Kidney epithelial cell (primary cell): Measurements from ENCODE around the gene WASL. TPM values are rescaled to one million over a fixed set of nuclear protein-coding genes. Genes with fewer than 3 reads are reported as not detected.
"Not testable (repeated sequence)": the region's sequence is repeated elsewhere in the genome, so short reads cannot be mapped to it uniquely, and the experiment has no call there.

Experiments used
- DNase-seq: peaks from one replicate; pipeline ENCODE4 v3.0.0-alpha.2; 2010; ENCODE audit warnings: low read depth
- H3K27me3 ChIP-seq: 2 replicates; pipeline ENCODE4 v1.6.0; 2011; ENCODE audit warnings: low read length; ENCODE audit not compliant: control insufficient read depth, insufficient read depth
- H3K36me3 ChIP-seq: 2 replicates; pipeline ENCODE4 v1.5.1; 2011; ENCODE audit warnings: low read length; ENCODE audit not compliant: control insufficient read depth, insufficient read depth
- H3K4me3 ChIP-seq: 2 replicates; pipeline ENCODE4 v1.5.1; 2011; ENCODE audit warnings: low read depth, mild to moderate bottlenecking, control low read depth, low read length
- total RNA-seq: library from RNA; depleted of rRNA; stranded (reverse); fragments of >200 nt; gene quantifications from 2 replicates; pipeline ENCODE4 v1.2.3, GENCODE V29; 2015
- TF ChIP-seq, protein P1 (sequence below): IDR thresholded peaks from 2 replicates; pipeline ENCODE4 v1.5.1; 2011; ENCODE audit warnings: mild to moderate bottlenecking, moderate library complexity, low read length, control low read depth, inconsistent platforms; ENCODE audit not compliant: insufficient read depth, poor library complexity, severe bottlenecking

The WASL gene
- 31.6 and 41.6 TPM in 2 replicates for total RNA-seq

DNA sequence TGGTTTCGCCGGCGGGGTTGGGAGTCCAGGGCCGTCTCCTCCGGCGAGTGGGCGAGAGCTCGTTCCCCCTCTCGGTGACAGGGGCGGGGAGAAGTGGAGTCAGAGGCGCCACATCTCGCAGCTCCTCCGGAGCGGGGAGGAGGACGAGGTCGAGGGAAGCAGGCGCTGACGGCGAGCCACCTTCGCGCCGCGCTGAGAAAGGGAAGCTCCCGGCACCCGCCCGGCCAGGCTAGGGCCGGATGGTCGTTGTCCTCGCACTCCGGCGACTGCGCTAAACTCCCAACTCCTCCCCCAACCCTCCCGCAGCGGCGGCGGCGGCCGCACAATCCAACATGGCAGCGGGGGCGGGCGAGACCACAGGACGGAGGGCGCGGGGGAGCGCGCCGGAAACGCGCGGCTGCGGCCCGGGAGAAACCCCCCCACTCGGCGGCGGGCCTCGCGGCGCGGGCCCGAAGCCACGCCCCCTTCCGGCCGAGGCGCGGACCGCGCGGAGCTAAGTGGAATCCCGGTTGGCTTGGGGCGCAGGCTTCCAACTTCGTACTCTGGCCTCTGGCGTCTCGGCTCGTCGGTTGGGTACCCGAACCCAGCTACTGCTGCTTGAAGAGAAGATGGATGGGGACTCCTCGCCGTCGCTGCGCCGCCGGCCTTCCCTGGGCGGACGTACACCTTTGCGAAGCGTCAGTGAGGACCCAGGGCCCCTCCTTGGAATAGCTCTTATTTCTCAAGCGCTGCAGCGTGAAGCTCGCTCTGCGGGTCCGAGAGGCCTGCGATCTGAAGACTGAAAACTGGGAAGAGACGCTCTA, at the start of gene WASL:
Gene WASL, minus strand, starts transcription at position 270 of the 803 bp plus-strand sequence. Its CDS starts 269 bp downstream, at position 1.
- Histone ChIP-seq H3K4me3 (peak within 1 kb of the TSS; percentile 96), H3K27me3 (no peaks in the 10 kb centered on the region), H3K36me3 (no peaks in the 10 kb centered on the region)
- DNase-seq = peak; percentile 21
- TF ChIP-seq, protein P1, sequence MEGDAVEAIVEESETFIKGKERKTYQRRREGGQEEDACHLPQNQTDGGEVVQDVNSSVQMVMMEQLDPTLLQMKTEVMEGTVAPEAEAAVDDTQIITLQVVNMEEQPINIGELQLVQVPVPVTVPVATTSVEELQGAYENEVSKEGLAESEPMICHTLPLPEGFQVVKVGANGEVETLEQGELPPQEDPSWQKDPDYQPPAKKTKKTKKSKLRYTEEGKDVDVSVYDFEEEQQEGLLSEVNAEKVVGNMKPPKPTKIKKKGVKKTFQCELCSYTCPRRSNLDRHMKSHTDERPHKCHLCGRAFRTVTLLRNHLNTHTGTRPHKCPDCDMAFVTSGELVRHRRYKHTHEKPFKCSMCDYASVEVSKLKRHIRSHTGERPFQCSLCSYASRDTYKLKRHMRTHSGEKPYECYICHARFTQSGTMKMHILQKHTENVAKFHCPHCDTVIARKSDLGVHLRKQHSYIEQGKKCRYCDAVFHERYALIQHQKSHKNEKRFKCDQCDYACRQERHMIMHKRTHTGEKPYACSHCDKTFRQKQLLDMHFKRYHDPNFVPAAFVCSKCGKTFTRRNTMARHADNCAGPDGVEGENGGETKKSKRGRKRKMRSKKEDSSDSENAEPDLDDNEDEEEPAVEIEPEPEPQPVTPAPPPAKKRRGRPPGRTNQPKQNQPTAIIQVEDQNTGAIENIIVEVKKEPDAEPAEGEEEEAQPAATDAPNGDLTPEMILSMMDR = no peak

DNA sequence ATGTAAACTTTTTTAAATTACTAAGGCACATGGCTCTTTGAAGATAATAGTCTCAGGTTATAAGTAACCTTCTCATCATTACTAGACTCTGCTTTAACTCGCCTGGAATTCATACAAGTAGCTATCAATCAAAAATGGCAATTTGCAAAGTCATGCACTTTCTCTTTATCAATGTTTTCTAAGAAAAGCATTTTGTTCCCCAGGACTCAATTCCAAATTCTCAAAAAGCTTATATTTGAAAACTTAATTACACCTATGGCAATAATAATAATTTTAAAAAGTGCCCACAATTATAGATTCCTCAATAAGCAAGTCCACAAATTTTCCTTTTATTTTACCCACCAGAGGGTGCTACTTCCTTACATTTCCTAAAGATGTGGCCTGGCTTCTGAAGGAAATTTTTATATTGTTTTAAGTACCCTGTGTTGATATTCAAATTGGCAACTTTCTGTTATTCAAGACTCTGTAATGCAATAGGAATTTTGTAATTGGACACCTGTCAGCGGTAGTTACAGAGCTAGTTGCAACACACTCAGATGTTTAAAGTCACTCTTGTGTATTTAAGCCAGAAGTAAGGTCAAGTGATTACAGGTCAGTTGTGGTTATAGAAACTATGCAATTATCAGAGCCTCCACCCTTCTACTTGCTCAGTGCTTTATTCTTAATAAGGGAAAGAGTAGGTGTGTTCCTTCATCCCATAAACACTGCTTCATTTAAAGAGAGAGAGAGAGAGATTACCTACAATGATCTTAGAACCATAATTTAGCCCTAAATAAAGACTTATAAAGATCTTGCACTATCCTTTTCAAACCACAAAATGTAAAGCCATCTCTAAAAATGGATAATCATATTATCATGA, 49.1 kb upstream of the WASL start:
- DNase-seq = peak; percentile 94
- TF ChIP-seq, protein P1 = peak; percentile 44
- Histone ChIP-seq H3K36me3 (no peaks in the 10 kb centered on the region), H3K27me3 (no peaks in the 10 kb centered on the region), H3K4me3 (no peak overlapping the region)

DNA sequence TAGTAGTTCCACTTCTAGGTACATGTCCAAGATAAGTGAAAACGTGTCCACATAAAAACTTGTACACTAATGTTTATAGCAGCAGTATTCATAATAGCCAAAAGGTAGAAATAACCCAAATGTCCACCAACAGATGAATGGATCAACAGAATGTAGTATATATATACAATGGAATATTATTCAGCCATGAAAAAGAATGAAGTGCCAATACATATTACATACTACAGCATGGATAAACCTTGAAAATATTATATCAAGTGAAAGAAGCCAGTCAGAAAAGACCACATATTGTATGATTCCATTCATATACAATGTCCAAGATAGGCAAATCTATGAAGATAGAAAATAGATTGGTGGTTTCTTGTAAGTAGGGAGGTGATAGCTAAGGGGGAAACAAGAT, 47.8 kb upstream of the WASL start:
- no peak for DNase-seq
- no peaks in the 10 kb centered on the region for H3K27me3 ChIP-seq
- H3K36me3 ChIP-seq = no peaks in the 10 kb centered on the region
- TF ChIP-seq, protein P1 = no peak
- H3K4me3 ChIP-seq = no peak overlapping the region

DNA sequence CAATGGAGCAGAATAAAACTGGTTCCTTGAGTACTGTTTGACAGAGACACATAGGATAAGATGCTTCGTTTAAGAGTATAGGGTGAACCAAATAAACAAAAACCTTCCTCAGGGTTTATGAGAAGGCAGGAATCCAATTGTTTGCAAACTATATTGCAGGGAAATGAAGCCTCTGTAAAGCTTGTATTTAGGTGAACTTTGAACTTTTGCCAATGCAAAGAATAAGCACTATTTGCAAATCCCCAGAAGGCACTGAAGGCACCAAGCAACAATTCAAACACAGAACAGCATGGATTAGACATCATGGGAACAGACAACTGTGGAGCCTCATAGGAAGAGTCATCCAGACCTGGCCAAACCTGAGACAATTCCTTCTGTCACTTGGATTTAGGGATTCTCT, 47.1 kb upstream of the WASL start:
- DNase-seq = no peak
- no peaks in the 10 kb centered on the region for H3K27me3 ChIP-seq
- H3K36me3 ChIP-seq = no peaks in the 10 kb centered on the region
- TF ChIP-seq, protein P1 = no peak
- no peak overlapping the region for H3K4me3 ChIP-seq

DNA sequence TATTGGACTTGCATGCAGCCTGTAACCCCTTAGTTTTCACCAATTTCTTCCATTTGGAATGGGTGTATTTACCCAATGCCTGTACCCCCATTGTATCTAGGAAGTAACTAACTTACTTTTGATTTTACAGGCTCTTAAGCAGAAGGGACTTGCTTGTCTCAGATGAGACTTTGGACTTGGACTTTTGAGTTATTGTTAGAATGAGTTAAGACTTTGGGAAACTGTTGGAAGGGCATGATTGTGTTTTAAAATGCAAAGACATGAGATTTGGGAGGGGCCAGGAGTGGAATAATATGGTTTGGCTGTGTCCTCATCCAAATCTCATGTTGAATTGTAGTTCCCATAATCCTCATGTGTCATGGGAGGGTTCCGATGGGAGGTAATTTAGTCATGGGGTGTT, 46.3 kb upstream of the WASL start:
- DNase-seq, H3K36me3 ChIP-seq, H3K4me3 ChIP-seq, H3K27me3 ChIP-seq: not testable (repeated sequence)

DNA sequence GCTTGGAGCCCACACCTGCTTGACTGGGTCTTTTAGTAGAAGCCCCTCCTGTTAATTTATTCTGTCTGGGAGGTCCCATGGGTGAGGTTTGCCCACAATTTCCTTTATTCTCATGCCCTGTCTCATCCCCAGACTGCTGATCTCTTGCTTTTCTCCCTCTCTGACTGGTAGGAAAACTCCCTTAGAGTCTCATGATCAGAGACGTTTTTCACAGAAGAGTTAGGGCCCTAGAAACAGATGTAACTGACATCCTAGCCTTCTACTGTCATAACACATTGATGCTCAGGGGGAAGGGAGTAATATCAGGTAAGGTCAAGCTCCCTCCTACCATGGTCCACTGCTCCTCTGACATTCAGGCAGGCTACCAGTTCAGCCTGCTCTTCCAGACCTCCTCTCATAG, 43.7 kb upstream of the WASL start:
- TF ChIP-seq, protein P1 = no peak
- Histone ChIP-seq H3K36me3 (no peaks in the 10 kb centered on the region), H3K27me3 (no peaks in the 10 kb centered on the region), H3K4me3 (no peak overlapping the region)
- no peak for DNase-seq
